Measurements from ENCODE around the gene IFI6.

- TF ChIP-seq SP1 (IDR thresholded peaks at IDR 0.05; ENCODE audit: low read depth, low read length) (no peak), TCF12 (IDR thresholded peaks at IDR 0.05; ENCODE audit: low read depth, low read length) (no peak), NRF1 (IDR thresholded peaks at IDR 0.05; ENCODE audit: low read depth, low read length) (no peak), SAP30 (IDR thresholded peaks at IDR 0.05; ENCODE audit: insufficient read depth, insufficient replicate concordance, low read length) (no peak)
These were observed 25.3 kb downstream of the IFI6 start for GRCh38 chr1:27646676-27647075.

All from H1 (cell line).